IMR-90 (cell line): Measurements from ENCODE around the gene ANKRD24. TPM values are rescaled to one million over a fixed set of nuclear protein-coding genes. Genes with fewer than 3 reads are reported as not detected.

Experiments
- ATAC-seq: fragments of 200-7000 bp; cut with Tn5 transposase; 2 replicates; pipeline ENCODE4 v1.9.1; 2020; ENCODE audit warnings: low read depth, mild to moderate bottlenecking, moderate library complexity
- BruUV-seq: library from RNA; stranded (reverse); fragments of 400-500 nt; replicated peaks from 2 replicates; lab custom pipeline; 2021; lab: Mats Ljungman, UMichigan
- CTCF ChIA-PET: fragments of 300-600 bp; formaldehyde crosslinking; extraction: SDS; loops from one replicate; lab custom pipeline; 2021; ENCODE audit warnings: antibody characterized with exemption; lab: Yijun Ruan, JAX
- POLR2A ChIA-PET: fragments of 300-600 bp; sonication (Branson Sonifier 250); formaldehyde crosslinking; loops from one replicate; lab custom pipeline; 2022; ENCODE audit warnings: antibody characterized with exemption; ENCODE audit not compliant: unreplicated experiment; lab: Charles Lee
- DNase-seq: peaks from one replicate; pipeline ENCODE4 v3.0.0; 2013
- H2AFZ ChIP-seq: replicated peaks from 2 replicates; pipeline ENCODE3; 2013; ENCODE audit warnings: low read length, mild to moderate bottlenecking; ENCODE audit not compliant: poor library complexity
- H2AK5ac ChIP-seq: 2 replicates; pipeline ENCODE4 v1.6.1; 2013; ENCODE audit warnings: low read depth, low read length, inconsistent platforms
- H2AK9ac ChIP-seq: replicated peaks from 2 replicates; pipeline ENCODE3; 2013; ENCODE audit warnings: mild to moderate bottlenecking, low read depth, low read length, moderate library complexity; ENCODE audit not compliant: poor library complexity
- H2BK120ac ChIP-seq: 2 replicates; pipeline ENCODE4 v1.6.1; 2013; ENCODE audit warnings: low read depth, low read length, inconsistent platforms
- H2BK15ac ChIP-seq: 3 replicates; pipeline ENCODE4 v1.6.1; 2013; ENCODE audit warnings: low read depth, low read length, inconsistent platforms
- H2BK20ac ChIP-seq: 2 replicates; pipeline ENCODE4 v1.6.1; 2013; ENCODE audit warnings: low read depth, mild to moderate bottlenecking, inconsistent platforms, low read length, moderate library complexity
- H2BK5ac ChIP-seq: 2 replicates; pipeline ENCODE4 v1.6.1; 2013; ENCODE audit warnings: mild to moderate bottlenecking, low read depth, low read length, inconsistent platforms; ENCODE audit not compliant: poor library complexity, severe bottlenecking
- H3K14ac ChIP-seq: replicated peaks from 2 replicates; pipeline ENCODE4 v1.6.1; 2013; ENCODE audit warnings: low read depth, low read length, inconsistent platforms
- H3K18ac ChIP-seq: 2 replicates; pipeline ENCODE4 v1.6.1; 2013; ENCODE audit warnings: low read depth, low read length, control low read depth
- H3K23ac ChIP-seq: 2 replicates; pipeline ENCODE4 v1.6.1; 2013; ENCODE audit warnings: low read depth, low read length, inconsistent platforms
- H3K27ac ChIP-seq: 2 replicates; pipeline ENCODE4 v1.5.1; 2013; ENCODE audit warnings: mild to moderate bottlenecking, control low read depth, low read length; ENCODE audit not compliant: insufficient read depth
- H3K27me3 ChIP-seq: 2 replicates; pipeline ENCODE4 v1.6.1; 2013; ENCODE audit warnings: low read length; ENCODE audit not compliant: control insufficient read depth, insufficient read depth
- H3K36me3 ChIP-seq: 2 replicates; pipeline ENCODE4 v1.6.1; 2013; ENCODE audit warnings: low read length, mixed read lengths; ENCODE audit not compliant: control insufficient read depth, insufficient read depth
- H3K4ac ChIP-seq: 2 replicates; pipeline ENCODE4 v1.6.1; 2013; ENCODE audit warnings: low read depth, low read length, inconsistent platforms
- H3K4me1 ChIP-seq: 2 replicates; pipeline ENCODE4 v1.6.1; 2013; ENCODE audit warnings: low read length, mixed read lengths; ENCODE audit not compliant: control insufficient read depth, insufficient read depth
- H3K4me2 ChIP-seq: 2 replicates; pipeline ENCODE4 v1.6.1; 2013; ENCODE audit warnings: low read depth, mild to moderate bottlenecking, control low read depth, low read length, moderate library complexity
- H3K4me3 ChIP-seq: 2 replicates; pipeline ENCODE4 v1.5.1; 2013; ENCODE audit warnings: low read depth, mild to moderate bottlenecking, control low read depth, low read length, moderate library complexity; ENCODE audit not compliant: insufficient read depth
- H3K56ac ChIP-seq: 2 replicates; pipeline ENCODE4 v1.6.1; 2013; ENCODE audit warnings: low read length, inconsistent platforms; ENCODE audit not compliant: insufficient read depth; ENCODE audit errors: extremely low read depth
- H3K79me1 ChIP-seq, 2 experiments: 2 replicates each; pipeline ENCODE4 v1.6.1; 2013; ENCODE audit warnings: low read length in 2 of 2, inconsistent platforms in 1 of 2, low read depth in 1 of 2
- H3K9ac ChIP-seq: 2 replicates; pipeline ENCODE4 v1.6.1; 2013; ENCODE audit warnings: low read depth, low read length, control low read depth
- H3K9me1 ChIP-seq: 2 replicates; pipeline ENCODE4 v1.6.1; 2013; ENCODE audit warnings: low read length, inconsistent platforms; ENCODE audit not compliant: insufficient read depth
- H3K9me3 ChIP-seq: 2 replicates; pipeline ENCODE4 v1.6.1; 2013; ENCODE audit warnings: low read length; ENCODE audit not compliant: control insufficient read depth, insufficient read depth
- H4K20me1 ChIP-seq: 2 replicates; pipeline ENCODE4 v1.6.1; 2013; ENCODE audit warnings: low read length, inconsistent platforms; ENCODE audit not compliant: insufficient read depth
- H4K5ac ChIP-seq: 2 replicates; pipeline ENCODE4 v1.6.1; 2013; ENCODE audit warnings: mild to moderate bottlenecking, low read depth, low read length, control low read depth
- H4K8ac ChIP-seq, 2 experiments: 2 replicates each; pipeline ENCODE4 v1.6.1; 2013; ENCODE audit warnings: low read depth in 2 of 2, low read length in 2 of 2, control low read depth in 1 of 2, inconsistent platforms in 1 of 2
- H4K91ac ChIP-seq: 2 replicates; pipeline ENCODE4 v1.6.1; 2013; ENCODE audit warnings: low read depth, low read length, inconsistent platforms; ENCODE audit not compliant: insufficient read depth
- BHLHE40 ChIP-seq: fragments of 150-350 bp; IDR thresholded peaks from 2 replicates; pipeline ENCODE4 v1.6.1; 2016; ENCODE audit warnings: mild to moderate bottlenecking, low read depth, low read length
- CHD1 ChIP-seq: IDR thresholded peaks from 2 replicates; pipeline ENCODE4 v1.6.1; 2012; ENCODE audit warnings: low read depth, low read length, improper control_type of control experiment
- MAFK ChIP-seq: IDR thresholded peaks from 2 replicates; pipeline ENCODE4 v1.6.1; 2012; ENCODE audit warnings: low read depth, low read length, improper control_type of control experiment
- MXI1 ChIP-seq: IDR thresholded peaks from 2 replicates; pipeline ENCODE4 v1.6.1; 2012; ENCODE audit warnings: low read depth, mild to moderate bottlenecking, low read length, moderate library complexity, borderline replicate concordance
- POLR2A ChIP-seq: IDR thresholded peaks from 2 replicates; pipeline ENCODE4 v1.6.1; 2012; ENCODE audit warnings: mild to moderate bottlenecking, low read depth, low read length
- RCOR1 ChIP-seq: IDR thresholded peaks from 2 replicates; pipeline ENCODE4 v1.6.1; 2012; ENCODE audit warnings: mild to moderate bottlenecking, low read length, improper control_type of control experiment; ENCODE audit not compliant: insufficient replicate concordance
- SMC3 ChIP-seq: fragments of 150-350 bp; IDR thresholded peaks from 2 replicates; pipeline ENCODE4 v1.6.1; 2016; ENCODE audit warnings: low read depth, mild to moderate bottlenecking, antibody characterized with exemption, low read length, moderate library complexity
- WGBS, 2 experiments: methylation state at CpG; one replicate each; pipeline versions ENCODE4 v1.1.5 to v1.1.7; 2013; ENCODE audit warnings: missing lambda C conversion rate in 2 of 2; ENCODE audit not compliant: insufficient read length in 1 of 2; ENCODE audit errors: extremely low coverage in 2 of 2; 5-methylcytosine and 5-hydroxymethylcytosine counted together
- dilution Hi-C: fragments of 300-500 bp; cut with HindIII; formaldehyde crosslinking; loops from one replicate; pipeline ENCODE4 v1.14.3; 2018; ENCODE audit warnings: low sequenced_read_pairs; ENCODE audit not compliant: unreplicated experiment
- in situ Hi-C: fragments of 300-500 bp; cut with MboI; formaldehyde crosslinking; loops from 3 replicates; pipeline ENCODE4 v1.14.3; 2019; ENCODE audit warnings: low sequenced_read_pairs, inconsistent platforms, mixed read lengths
- intact Hi-C: fragments of 100-400 bp; cut with micrococcal nuclease; formaldehyde crosslinking; loops from 2 replicates; pipeline ENCODE4 v1.10.0; 2022
- polyA plus RNA-seq, 3 experiments: library from polyadenylated mRNA; depleted of rRNA; stranded (reverse); fragments of >200 nt; gene quantifications; 2 replicates each; pipeline ENCODE4 v1.2.3, GENCODE V29; 2012; ENCODE audit warnings: low replicate concordance in 1 of 3
- total RNA-seq: library from RNA; depleted of rRNA; stranded (reverse); fragments of >200 nt; gene quantifications from 2 replicates; pipeline ENCODE4 v1.2.3, GENCODE V29; 2012

ANKRD24 gene
- total and polyA plus RNA-seq, 2 of the 4 experiments (the other 2 are of a cell fraction) = 0.18 to 0.21 TPM

GRCh38 chr19:4197228-4197624 is 14.7 kb downstream of the ANKRD24 start:
- Histone ChIP-seq H3K4me1 (no peaks in the 10 kb centered on the region), H3K27ac (no peak overlapping the region), H3K9ac (no peak overlapping the region), H3K23ac (no peak overlapping the region; the same call in 1 of the 2 replicates), H2BK120ac (no peak overlapping the region), H2AK9ac (no peak overlapping the region), H3K27me3 (peaks cover 62% of the 10 kb centered on the region), H3K18ac (no peak overlapping the region), H2BK5ac (no peak overlapping the region), H4K91ac (no peak overlapping the region), H3K9me1 (no peaks in the 10 kb centered on the region), H3K56ac (no peak overlapping the region), H4K5ac (no peak overlapping the region), H3K14ac (no peak overlapping the region), H2BK15ac (no peak overlapping the region), H3K4me3 (no peak overlapping the region), H3K36me3 (no peaks in the 10 kb centered on the region), H4K8ac (no peak overlapping the region), H3K4me2 (no peak overlapping the region), H3K79me1 (no peaks in the 10 kb centered on the region), H3K4ac (no peak overlapping the region), H4K20me1 (no peaks in the 10 kb centered on the region; the same call in 1 of the 2 replicates), H3K9me3 (no peaks in the 10 kb centered on the region), H2AFZ (no peak overlapping the region), H2AK5ac (no peak overlapping the region), H2BK20ac (no peak overlapping the region)
- no peak for TF ChIP-seq MXI1
- TF ChIP-seq RCOR1 = no peak
- TF ChIP-seq POLR2A = no peak
- no peak for TF ChIP-seq SMC3
- no peak for TF ChIP-seq BHLHE40
- no peak for TF ChIP-seq MAFK
- TF ChIP-seq CHD1 = no peak
- dilution Hi-C loops (no loop called here), in situ Hi-C loops (no loop called here), intact Hi-C loops (loop anchor here (1.0 kb wide), 1 partner anchor 18 kb away; no protein-coding TSS in a partner anchor)
- 72% methylated on average over 5 of the region's 5 CpGs; no CpG with 5 or more reads in 1 of the 2 experiments for WGBS, 2 experiments
- no TSS peak for BruUV-seq
- ChIA-PET POLR2A (no interaction called here), CTCF (no interaction called here)
- ATAC-seq (no peak), DNase-seq (no peak)
